Measurements from ENCODE around the gene YKT6.
A peak's percentile ranks its signal among the peaks of the same experiment; 100 is the strongest.

YKT6 gene

GRCh38 chr7:44184206-44184872 lies 16.4 kb upstream of the YKT6 start:
- ChIA-PET CTCF (interaction anchor here (0.6 to 1.3 kb wide), 2 partner anchors 13 to 25 kb away, joined by 3 to 4 read pairs; no protein-coding TSS in a partner anchor), POLR2A (no interaction called here)
- Histone ChIP-seq H3K4me3 (ENCODE audit: low read depth, low read length) (no peak overlapping the region), H3K4me1 (ENCODE audit: control insufficient read depth, insufficient read depth, low read length) (0 out of 2 replicates have a peak, but pooled peaks cover 2% of the 10 kb centered on the region), H3K27ac (ENCODE audit: extremely low read depth, low read depth, low read length) (no peak overlapping the region), H3K36me3 (ENCODE audit: control insufficient read depth in 2 of 2, insufficient read depth in 1 of 2, low read length in 2 of 2) (no peaks in the 10 kb centered on the region), H3K9me3 (ENCODE audit: control insufficient read depth, insufficient read depth, low read depth, low read length) (no peaks in the 10 kb centered on the region)
- TF ChIP-seq, protein P1, sequence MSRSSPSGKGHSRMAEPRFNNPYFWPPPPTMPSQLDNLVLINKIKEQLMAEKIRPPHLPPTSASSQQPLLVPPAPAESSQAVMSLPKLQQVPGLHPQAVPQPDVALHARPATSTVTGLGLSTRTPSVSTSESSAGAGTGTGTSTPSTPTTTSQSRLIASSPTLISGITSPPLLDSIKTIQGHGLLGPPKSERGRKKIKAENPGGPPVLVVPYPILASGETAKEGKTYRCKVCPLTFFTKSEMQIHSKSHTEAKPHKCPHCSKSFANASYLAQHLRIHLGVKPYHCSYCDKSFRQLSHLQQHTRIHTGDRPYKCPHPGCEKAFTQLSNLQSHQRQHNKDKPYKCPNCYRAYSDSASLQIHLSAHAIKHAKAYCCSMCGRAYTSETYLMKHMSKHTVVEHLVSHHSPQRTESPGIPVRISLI (tag by site-specific recombination; IDR thresholded peaks at IDR 0.05) = no peak
- TF ChIP-seq SCRT2 (tag by site-specific recombination; IDR thresholded peaks at IDR 0.05) = peak; percentile 92
- TF ChIP-seq ZNF24 (tag by site-specific recombination; IDR thresholded peaks at IDR 0.05) = no peak
- peak; percentile 88 for TF ChIP-seq GLIS1 (tag by site-specific recombination; IDR thresholded peaks at IDR 0.05)
- TF ChIP-seq ZNF366 (tag by site-specific recombination; conservative IDR thresholded peaks at IDR 0.05) = peak; percentile 96; the same call in 1 of the 2 replicates
- peak; percentile 17; the same call in 1 of the 2 replicates for TF ChIP-seq ZNF660 (tag by site-specific recombination; IDR thresholded peaks at IDR 0.05)
- TF ChIP-seq, protein P2, sequence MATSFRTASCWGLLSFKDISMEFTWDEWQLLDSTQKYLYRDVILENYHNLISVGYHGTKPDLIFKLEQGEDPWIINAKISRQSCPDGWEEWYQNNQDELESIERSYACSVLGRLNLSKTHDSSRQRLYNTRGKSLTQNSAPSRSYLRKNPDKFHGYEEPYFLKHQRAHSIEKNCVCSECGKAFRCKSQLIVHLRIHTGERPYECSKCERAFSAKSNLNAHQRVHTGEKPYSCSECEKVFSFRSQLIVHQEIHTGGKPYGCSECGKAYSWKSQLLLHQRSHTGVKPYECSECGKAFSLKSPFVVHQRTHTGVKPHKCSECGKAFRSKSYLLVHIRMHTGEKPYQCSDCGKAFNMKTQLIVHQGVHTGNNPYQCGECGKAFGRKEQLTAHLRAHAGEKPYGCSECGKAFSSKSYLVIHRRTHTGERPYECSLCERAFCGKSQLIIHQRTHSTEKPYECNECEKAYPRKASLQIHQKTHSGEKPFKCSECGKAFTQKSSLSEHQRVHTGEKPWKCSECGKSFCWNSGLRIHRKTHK (tag by site-specific recombination; IDR thresholded peaks at IDR 0.05) = no peak
- TF ChIP-seq ZNF654 (tag by site-specific recombination; IDR thresholded peaks at IDR 0.05; ENCODE audit: low read depth) = no peak
- no peak for TF ChIP-seq PRDM10 (tag by site-specific recombination; IDR thresholded peaks at IDR 0.05)
- peak; percentile 100 for TF ChIP-seq ZIC2 (tag by site-specific recombination; IDR thresholded peaks at IDR 0.05)
- peak; percentile 50; the same call in 1 of the 2 replicates for TF ChIP-seq ZNF394 (tag by site-specific recombination; IDR thresholded peaks at IDR 0.05; ENCODE audit: borderline replicate concordance)
- peak; percentile 50; the same call in 1 of the 2 replicates for TF ChIP-seq SCRT1 (tag by site-specific recombination; IDR thresholded peaks at IDR 0.05; ENCODE audit: borderline replicate concordance)
- TF ChIP-seq, protein P3, sequence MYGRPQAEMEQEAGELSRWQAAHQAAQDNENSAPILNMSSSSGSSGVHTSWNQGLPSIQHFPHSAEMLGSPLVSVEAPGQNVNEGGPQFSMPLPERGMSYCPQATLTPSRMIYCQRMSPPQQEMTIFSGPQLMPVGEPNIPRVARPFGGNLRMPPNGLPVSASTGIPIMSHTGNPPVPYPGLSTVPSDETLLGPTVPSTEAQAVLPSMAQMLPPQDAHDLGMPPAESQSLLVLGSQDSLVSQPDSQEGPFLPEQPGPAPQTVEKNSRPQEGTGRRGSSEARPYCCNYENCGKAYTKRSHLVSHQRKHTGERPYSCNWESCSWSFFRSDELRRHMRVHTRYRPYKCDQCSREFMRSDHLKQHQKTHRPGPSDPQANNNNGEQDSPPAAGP (tag by site-specific recombination; IDR thresholded peaks at IDR 0.05) = peak; percentile 34; the same call in 1 of the 2 replicates
- TF ChIP-seq, protein P4, sequence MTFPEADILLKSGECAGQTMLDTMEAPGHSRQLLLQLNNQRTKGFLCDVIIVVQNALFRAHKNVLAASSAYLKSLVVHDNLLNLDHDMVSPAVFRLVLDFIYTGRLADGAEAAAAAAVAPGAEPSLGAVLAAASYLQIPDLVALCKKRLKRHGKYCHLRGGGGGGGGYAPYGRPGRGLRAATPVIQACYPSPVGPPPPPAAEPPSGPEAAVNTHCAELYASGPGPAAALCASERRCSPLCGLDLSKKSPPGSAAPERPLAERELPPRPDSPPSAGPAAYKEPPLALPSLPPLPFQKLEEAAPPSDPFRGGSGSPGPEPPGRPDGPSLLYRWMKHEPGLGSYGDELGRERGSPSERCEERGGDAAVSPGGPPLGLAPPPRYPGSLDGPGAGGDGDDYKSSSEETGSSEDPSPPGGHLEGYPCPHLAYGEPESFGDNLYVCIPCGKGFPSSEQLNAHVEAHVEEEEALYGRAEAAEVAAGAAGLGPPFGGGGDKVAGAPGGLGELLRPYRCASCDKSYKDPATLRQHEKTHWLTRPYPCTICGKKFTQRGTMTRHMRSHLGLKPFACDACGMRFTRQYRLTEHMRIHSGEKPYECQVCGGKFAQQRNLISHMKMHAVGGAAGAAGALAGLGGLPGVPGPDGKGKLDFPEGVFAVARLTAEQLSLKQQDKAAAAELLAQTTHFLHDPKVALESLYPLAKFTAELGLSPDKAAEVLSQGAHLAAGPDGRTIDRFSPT (tag by site-specific recombination; IDR thresholded peaks at IDR 0.05) = peak; percentile 61
- TF ChIP-seq SP7 (tag by site-specific recombination; IDR thresholded peaks at IDR 0.05) = peak; percentile 56; the same call in 1 of the 2 replicates
- TF ChIP-seq ZNF600 (tag by site-specific recombination; IDR thresholded peaks at IDR 0.05) = peak; percentile 61; the same call in 1 of the 2 replicates
- TF ChIP-seq ZBTB21 (tag by site-specific recombination; IDR thresholded peaks at IDR 0.05) = no peak
- TF ChIP-seq ZNF629 (tag by site-specific recombination; IDR thresholded peaks at IDR 0.05) = peak; percentile 29; the same call in 1 of the 2 replicates
- no peak for TF ChIP-seq ZNF626 (tag by site-specific recombination; IDR thresholded peaks at IDR 0.05)
- peak; percentile 85; the same call in 1 of the 2 replicates for TF ChIP-seq PRDM1 (tag by site-specific recombination; IDR thresholded peaks at IDR 0.05)
- TF ChIP-seq ZNF398 (tag by site-specific recombination; IDR thresholded peaks at IDR 0.05) = no peak
- no peak for TF ChIP-seq ZNF571 (tag by site-specific recombination; IDR thresholded peaks at IDR 0.05)
- TF ChIP-seq ZNF184 (tag by site-specific recombination; IDR thresholded peaks at IDR 0.05) = peak; percentile 27; the same call in 1 of the 2 replicates
- peak; percentile 98 for TF ChIP-seq ZNF266 (tag by site-specific recombination; IDR thresholded peaks at IDR 0.05; ENCODE audit: low read depth)

All from HEK293 (cell line).